ENCODE results near the gene FGFBP3. TPM values are rescaled to one million over a fixed set of nuclear protein-coding genes. Genes with fewer than 3 reads are reported as not detected.

Gene FGFBP3
- total and polyA plus RNA-seq, 2 donors (not counting 3 experiments of a cell fraction or from before 2014, with no cell fraction given) = 0.11 to 0.38 TPM

DNA sequence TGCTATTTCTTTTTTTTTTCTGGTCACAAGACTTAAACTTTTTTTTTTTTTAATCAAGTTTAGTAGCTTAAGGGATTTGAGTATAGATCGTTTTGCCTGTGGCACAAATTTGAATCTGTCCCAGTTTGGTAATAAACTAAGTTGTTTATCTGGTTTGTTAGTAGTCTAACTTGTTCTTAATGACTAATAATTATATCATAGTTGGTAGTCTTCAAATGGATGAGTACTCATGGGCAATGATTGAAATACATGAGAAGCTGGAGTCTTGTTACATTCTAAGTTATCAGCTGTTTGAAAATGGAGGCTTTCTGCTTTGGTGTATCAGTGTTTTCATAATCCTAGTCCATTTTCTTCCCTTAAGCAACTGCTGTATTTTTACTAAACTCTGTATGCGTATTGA lies 26.6 kb upstream of the FGFBP3 start:
- Histone ChIP-seq H3K9ac (replicated peaks; ENCODE audit: extremely low read depth, insufficient read depth, low read length) (no peak overlapping the region), H3K79me2 (ENCODE audit: control insufficient read depth, insufficient read depth, low read length) (peaks cover 59% of the 10 kb centered on the region), H4K20me1 (replicated peaks; ENCODE audit: control insufficient read depth, extremely low read depth, insufficient read depth, low read length) (no peaks in the 10 kb centered on the region), H3K4me3 (replicated peaks in 1 of 3; ENCODE audit: insufficient read depth in 1 of 3, low read depth in 1 of 3, low read length in 3 of 3) (no peak overlapping the region), H3K27ac (ENCODE audit: insufficient read depth, low read depth, low read length) (no peak overlapping the region), H3K27me3 (ENCODE audit: control insufficient read depth in 2 of 2, insufficient read depth in 2 of 2, low read length in 2 of 2) (no peaks in the 10 kb centered on the region), H3K4me1 (ENCODE audit: control insufficient read depth, extremely low read depth, insufficient read depth, low read length) (no peaks in the 10 kb centered on the region), H3K36me3 (ENCODE audit: control insufficient read depth in 2 of 2, extremely low read depth in 1 of 2, insufficient read depth in 2 of 2, low read length in 2 of 2) (peaks cover 3 to 7% of the 10 kb centered on the region in 2 experiments), H3K9me1 (replicated peaks; ENCODE audit: control insufficient read depth, extremely low read depth, insufficient read depth, low read length) (no peaks in the 10 kb centered on the region), H2AFZ (ENCODE audit: low read depth, low read length) (no peak overlapping the region), H3K4me2 (ENCODE audit: insufficient read depth, low read length) (no peak overlapping the region), H3K9me3 (replicated peaks; ENCODE audit: control insufficient read depth, insufficient read depth, low read length) (no peaks in the 10 kb centered on the region)
- TF ChIP-seq POLR2AphosphoS5 (IDR thresholded peaks at IDR 0.05; ENCODE audit: insufficient read depth, low read depth, low read length) (no peak), GATA2 (IDR thresholded peaks at IDR 0.05; ENCODE audit: insufficient read depth, insufficient read length, low read depth, low read length) (no peak)
- TF ChIP-seq, protein P1, sequence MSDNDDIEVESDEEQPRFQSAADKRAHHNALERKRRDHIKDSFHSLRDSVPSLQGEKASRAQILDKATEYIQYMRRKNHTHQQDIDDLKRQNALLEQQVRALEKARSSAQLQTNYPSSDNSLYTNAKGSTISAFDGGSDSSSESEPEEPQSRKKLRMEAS (IDR thresholded peaks at IDR 0.05; ENCODE audit: insufficient read depth, insufficient read length) = no peak
- FAIRE-seq = no peak
- dilution Hi-C loops (cut with MboI; ENCODE audit: extremely low pct_ligation_motif_present, low sequenced_read_pairs) = no loop called here
- BruUV-seq (replicated peaks) = no TSS peak
- intact Hi-C loops (cut with micrococcal nuclease) = no loop called here
- POLR2A ChIA-PET = no interaction called here
- DNase-seq (ENCODE audit: low read depth, low spot score) = no peak
- CTCF ChIA-PET = interaction anchor here (0.5 to 1.2 kb wide), 2 partner anchors 12 to 317 kb away, joined by 4 read pairs; partner anchors contain the start of gene BTAF1

DNA sequence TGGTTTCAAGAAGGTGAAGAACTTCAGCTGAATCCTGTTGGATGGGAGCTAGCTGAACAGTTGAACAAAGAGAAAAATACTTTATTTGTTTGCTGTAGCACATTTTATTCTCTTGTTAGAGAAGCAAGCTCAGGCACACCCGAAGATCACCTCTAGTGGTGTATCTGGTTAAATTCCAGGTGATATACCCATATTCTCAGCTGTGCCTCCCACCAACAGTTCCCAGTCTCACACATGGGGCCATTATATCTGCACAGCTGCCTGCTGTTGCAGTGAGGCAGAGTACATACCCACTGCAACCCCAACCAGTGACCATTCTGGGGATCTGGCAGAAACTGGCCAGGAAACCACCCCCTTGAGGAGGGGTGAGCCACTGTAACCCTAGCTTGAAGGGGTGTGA lies 23.5 kb upstream of the FGFBP3 start:
- H3K4me3 ChIP-seq (replicated peaks in 1 of 3; ENCODE audit: insufficient read depth in 1 of 3, low read depth in 1 of 3, low read length in 3 of 3) = no peak overlapping the region
- TF ChIP-seq GATA2 (IDR thresholded peaks at IDR 0.05; ENCODE audit: insufficient read depth, insufficient read length, low read depth, low read length) (no peak), FOS (IDR thresholded peaks at IDR 0.05; ENCODE audit: borderline replicate concordance, insufficient read depth, low read length) (no peak), JUN (IDR thresholded peaks at IDR 0.05; ENCODE audit: borderline replicate concordance, insufficient read depth, insufficient read length, low read depth) (no peak), POLR2AphosphoS5 (IDR thresholded peaks at IDR 0.05; ENCODE audit: insufficient read depth, low read depth, low read length) (no peak), EZH2 (IDR thresholded peaks at IDR 0.05; ENCODE audit: borderline replicate concordance, low read depth, low read length, severe bottlenecking) (no peak), POLR2A (IDR thresholded peaks at IDR 0.05; ENCODE audit: low read depth, low read length) (no peak), MYC (IDR thresholded peaks at IDR 0.05; ENCODE audit: low read depth, low read length) (no peak)
- TF ChIP-seq, protein P2, sequence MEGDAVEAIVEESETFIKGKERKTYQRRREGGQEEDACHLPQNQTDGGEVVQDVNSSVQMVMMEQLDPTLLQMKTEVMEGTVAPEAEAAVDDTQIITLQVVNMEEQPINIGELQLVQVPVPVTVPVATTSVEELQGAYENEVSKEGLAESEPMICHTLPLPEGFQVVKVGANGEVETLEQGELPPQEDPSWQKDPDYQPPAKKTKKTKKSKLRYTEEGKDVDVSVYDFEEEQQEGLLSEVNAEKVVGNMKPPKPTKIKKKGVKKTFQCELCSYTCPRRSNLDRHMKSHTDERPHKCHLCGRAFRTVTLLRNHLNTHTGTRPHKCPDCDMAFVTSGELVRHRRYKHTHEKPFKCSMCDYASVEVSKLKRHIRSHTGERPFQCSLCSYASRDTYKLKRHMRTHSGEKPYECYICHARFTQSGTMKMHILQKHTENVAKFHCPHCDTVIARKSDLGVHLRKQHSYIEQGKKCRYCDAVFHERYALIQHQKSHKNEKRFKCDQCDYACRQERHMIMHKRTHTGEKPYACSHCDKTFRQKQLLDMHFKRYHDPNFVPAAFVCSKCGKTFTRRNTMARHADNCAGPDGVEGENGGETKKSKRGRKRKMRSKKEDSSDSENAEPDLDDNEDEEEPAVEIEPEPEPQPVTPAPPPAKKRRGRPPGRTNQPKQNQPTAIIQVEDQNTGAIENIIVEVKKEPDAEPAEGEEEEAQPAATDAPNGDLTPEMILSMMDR (IDR thresholded peaks at IDR 0.05; ENCODE audit: extremely low read depth in 1 of 2, insufficient read depth in 1 of 2, low read depth in 1 of 2, low read length in 2 of 2) = no peak
- TF ChIP-seq, protein P1 (IDR thresholded peaks at IDR 0.05; ENCODE audit: insufficient read depth, insufficient read length) = no peak
- CTCF ChIA-PET = interaction anchor here (1.6 to 1.7 kb wide), 2 partner anchors 9 to 20 kb away, joined by 4 to 7 read pairs; partner anchors contain the start of gene BTAF1
- peaks cover 3 to 7% of the 10 kb centered on the region in 2 experiments for H3K36me3 ChIP-seq (ENCODE audit: control insufficient read depth in 2 of 2, extremely low read depth in 1 of 2, insufficient read depth in 2 of 2, low read length in 2 of 2)
- peaks cover 2% of the 10 kb centered on the region for H4K20me1 ChIP-seq (replicated peaks; ENCODE audit: control insufficient read depth, extremely low read depth, insufficient read depth, low read length)
- peaks cover 64% of the 10 kb centered on the region for H3K79me2 ChIP-seq (ENCODE audit: control insufficient read depth, insufficient read depth, low read length)
- H3K4me1 ChIP-seq (ENCODE audit: control insufficient read depth, extremely low read depth, insufficient read depth, low read length) = peaks cover 8% of the 10 kb centered on the region
- H3K4me2 ChIP-seq (ENCODE audit: insufficient read depth, low read length) = no peak overlapping the region
- POLR2A ChIA-PET = no interaction called here
- H3K9me3 ChIP-seq (replicated peaks; ENCODE audit: control insufficient read depth, insufficient read depth, low read length) = no peaks in the 10 kb centered on the region
- no peaks in the 10 kb centered on the region for H3K9me1 ChIP-seq (replicated peaks; ENCODE audit: control insufficient read depth, extremely low read depth, insufficient read depth, low read length)
- H3K27me3 ChIP-seq (ENCODE audit: control insufficient read depth in 2 of 2, insufficient read depth in 2 of 2, low read length in 2 of 2) = no peaks in the 10 kb centered on the region
- intact Hi-C loops (cut with micrococcal nuclease) (no loop called here), dilution Hi-C loops (cut with MboI; ENCODE audit: extremely low pct_ligation_motif_present, low sequenced_read_pairs) (no loop called here)
- FAIRE-seq (no peak), DNase-seq (ENCODE audit: low read depth, low spot score) (no peak)
- BruUV-seq (replicated peaks) = no TSS peak
- H3K9ac ChIP-seq (replicated peaks; ENCODE audit: extremely low read depth, insufficient read depth, low read length) = no peak overlapping the region
- H2AFZ ChIP-seq (ENCODE audit: low read depth, low read length) = no peak overlapping the region
- H3K27ac ChIP-seq (ENCODE audit: insufficient read depth, low read depth, low read length) = no peak overlapping the region

All from endothelial cell of umbilical vein (primary cell).